SK-N-SH treated with all-trans-retinoic acid at 6 μM for 48 hours (cell line): Measurements from ENCODE around the gene SMYD3.

Experiments
- ATAC-seq: fragments of 200-7000 bp; cut with Tn5 transposase; 3 replicates; pipeline ENCODE4 v1.9.1; 2020; ENCODE audit warnings: mild to moderate bottlenecking, moderate library complexity
- ARNTL ChIP-seq: fragments of 450-650 bp; formaldehyde crosslinking; IDR thresholded peaks from 2 replicates; pipeline ENCODE4 v1.5.0; 2020; ENCODE audit warnings: low read depth, mild to moderate bottlenecking, moderate library complexity, borderline replicate concordance
- CSDC2 ChIP-seq: fragments of 250-450 bp; sonication (Bioruptor Pico); IDR thresholded peaks from 2 replicates; pipeline ENCODE4 v1.5.0; 2020; ENCODE audit warnings: mild to moderate bottlenecking, moderate library complexity
- ESRRG ChIP-seq: fragments of 250-450 bp; sonication (Bioruptor Pico); IDR thresholded peaks from 2 replicates; pipeline ENCODE4 v1.6.1; 2021; ENCODE audit warnings: mild to moderate bottlenecking
- OSR1 ChIP-seq: fragments of 250-450 bp; sonication (Bioruptor Pico); IDR thresholded peaks from 2 replicates; pipeline ENCODE4 v1.8.0; 2022; ENCODE audit warnings: moderate library complexity, mild to moderate bottlenecking, inconsistent platforms
- PATZ1 ChIP-seq: fragments of 250-450 bp; sonication (Bioruptor Pico); IDR thresholded peaks from 2 replicates; pipeline ENCODE4 v1.8.0; 2020; ENCODE audit warnings: mild to moderate bottlenecking, moderate library complexity, borderline replicate concordance
- PPARA ChIP-seq: fragments of 250-450 bp; sonication (Bioruptor Pico); IDR thresholded peaks from 2 replicates; pipeline ENCODE4 v1.5.0; 2020; ENCODE audit warnings: mild to moderate bottlenecking, borderline replicate concordance
- RARB ChIP-seq: fragments of 250-450 bp; sonication (Bioruptor Pico); IDR thresholded peaks from 2 replicates; pipeline ENCODE4 v1.8.0; 2021; ENCODE audit warnings: mild to moderate bottlenecking, moderate library complexity
- SNAI2 ChIP-seq: fragments of 250-450 bp; sonication (Bioruptor Pico); IDR thresholded peaks from 2 replicates; pipeline ENCODE4 v1.5.0; 2020; ENCODE audit warnings: mild to moderate bottlenecking, moderate library complexity
- TCF4 ChIP-seq: fragments of 250-450 bp; sonication (Bioruptor Pico); IDR thresholded peaks from 2 replicates; pipeline ENCODE4 v1.8.0; 2021; ENCODE audit warnings: mild to moderate bottlenecking, moderate library complexity, borderline replicate concordance
- TOX ChIP-seq: fragments of 250-450 bp; sonication (Bioruptor Pico); IDR thresholded peaks from 2 replicates; pipeline ENCODE4 v1.8.0; 2021; ENCODE audit warnings: mild to moderate bottlenecking, moderate library complexity, borderline replicate concordance
- ZC3H10 ChIP-seq: fragments of 250-450 bp; sonication (Bioruptor Pico); IDR thresholded peaks from 2 replicates; pipeline ENCODE4 v1.5.1; 2021; ENCODE audit warnings: mild to moderate bottlenecking, moderate library complexity
- ZFP3 ChIP-seq: fragments of 250-450 bp; sonication (Bioruptor Pico); IDR thresholded peaks from 2 replicates; pipeline ENCODE4 v1.5.0; 2020; ENCODE audit warnings: mild to moderate bottlenecking, moderate library complexity
- ZFP30 ChIP-seq: fragments of 450-650 bp; formaldehyde crosslinking; IDR thresholded peaks from 2 replicates; pipeline ENCODE4 v1.5.0; 2022; ENCODE audit warnings: mild to moderate bottlenecking, moderate library complexity
- ZNF565 ChIP-seq: fragments of 450-650 bp; formaldehyde crosslinking; conservative IDR thresholded peaks from 2 replicates; pipeline ENCODE4 v1.5.0; 2020; ENCODE audit warnings: low read depth, mild to moderate bottlenecking, moderate library complexity
- ZNF70 ChIP-seq: fragments of 450-650 bp; formaldehyde crosslinking; IDR thresholded peaks from 2 replicates; pipeline ENCODE4 v1.5.0; 2020; ENCODE audit warnings: mild to moderate bottlenecking, moderate library complexity
- ZNF8 ChIP-seq: fragments of 450-650 bp; formaldehyde crosslinking; IDR thresholded peaks from 2 replicates; pipeline ENCODE4 v1.5.0; 2020; ENCODE audit warnings: mild to moderate bottlenecking, moderate library complexity
- TF ChIP-seq, protein P1 (sequence below): fragments of 250-450 bp; sonication (Bioruptor Pico); IDR thresholded peaks from 2 replicates; pipeline ENCODE4 v1.5.1; 2021; ENCODE audit warnings: mild to moderate bottlenecking, moderate library complexity
- TF ChIP-seq, protein P2 (sequence below): fragments of 250-450 bp; sonication (Bioruptor Pico); IDR thresholded peaks from 2 replicates; pipeline ENCODE4 v1.5.1; 2020; ENCODE audit warnings: low read depth, mild to moderate bottlenecking, moderate library complexity
- TF ChIP-seq, protein P3 (sequence below): fragments of 250-450 bp; sonication (Bioruptor Pico); IDR thresholded peaks from 2 replicates; pipeline ENCODE4 v1.5.0; 2020; ENCODE audit warnings: mild to moderate bottlenecking, moderate library complexity

SMYD3 gene

DNA sequence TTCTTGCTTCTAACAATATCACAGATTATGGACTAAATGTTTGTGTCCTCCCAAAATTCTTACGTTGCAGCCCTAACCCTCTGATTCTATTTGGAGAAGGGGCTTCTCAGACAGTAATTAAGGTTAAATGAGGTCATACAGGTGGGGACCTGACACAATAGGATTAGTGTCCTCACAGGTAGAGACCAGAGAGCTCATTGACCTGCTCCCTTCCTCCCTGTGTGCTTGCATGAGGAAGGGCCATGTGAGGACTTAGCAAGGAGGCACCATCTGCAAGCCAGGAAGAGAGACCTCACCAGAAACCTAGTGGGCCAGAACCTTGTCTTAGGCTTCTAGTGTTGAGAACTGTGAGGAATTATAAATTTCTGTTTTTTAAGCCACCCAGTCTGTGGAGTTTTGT lies 322.6 kb downstream of the SMYD3 start:
- no peak for TF ChIP-seq ZC3H10 (CRISPR knock-in tag)
- TF ChIP-seq ARNTL = no peak
- no peak for TF ChIP-seq ZFP3
- TF ChIP-seq ZNF70 (CRISPR knock-in tag) = no peak
- no peak for ATAC-seq

DNA sequence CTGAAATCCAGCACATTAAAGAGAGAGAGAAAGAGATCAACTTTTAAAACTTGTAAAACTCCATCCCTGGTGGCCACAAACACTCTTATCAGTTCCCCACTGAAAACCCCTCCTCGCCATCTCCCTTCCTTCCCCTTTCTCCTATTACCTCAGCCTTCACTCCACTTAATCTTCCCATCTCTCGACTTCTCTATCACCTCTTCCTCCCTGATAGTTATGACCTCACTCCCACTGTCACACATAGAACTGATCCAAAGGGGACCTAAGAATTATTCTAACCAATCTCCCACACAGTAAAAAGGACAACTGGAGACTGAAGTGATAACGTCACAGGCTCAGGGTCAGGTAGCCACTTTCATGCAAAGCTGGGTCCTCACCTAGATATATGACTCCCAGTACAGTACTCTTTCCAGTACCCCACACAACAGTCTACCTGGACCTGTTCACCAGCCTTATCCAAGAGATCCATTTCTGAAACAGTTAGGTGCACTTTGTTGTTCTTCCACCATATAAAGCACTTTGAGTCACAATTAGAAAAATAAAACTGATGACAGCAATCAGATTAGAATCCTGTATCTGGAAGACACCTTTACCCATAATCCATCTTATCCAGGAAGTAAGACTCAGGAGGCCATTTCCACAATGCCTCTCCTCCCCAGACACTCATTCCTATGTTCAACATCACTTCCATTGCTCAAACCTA lies 324.8 kb downstream of the SMYD3 start:
- TF ChIP-seq ZNF8 (CRISPR knock-in tag) (no peak), PATZ1 (no peak)
- TF ChIP-seq, all 23 proteins: peak for 0
- no peak for ATAC-seq

DNA sequence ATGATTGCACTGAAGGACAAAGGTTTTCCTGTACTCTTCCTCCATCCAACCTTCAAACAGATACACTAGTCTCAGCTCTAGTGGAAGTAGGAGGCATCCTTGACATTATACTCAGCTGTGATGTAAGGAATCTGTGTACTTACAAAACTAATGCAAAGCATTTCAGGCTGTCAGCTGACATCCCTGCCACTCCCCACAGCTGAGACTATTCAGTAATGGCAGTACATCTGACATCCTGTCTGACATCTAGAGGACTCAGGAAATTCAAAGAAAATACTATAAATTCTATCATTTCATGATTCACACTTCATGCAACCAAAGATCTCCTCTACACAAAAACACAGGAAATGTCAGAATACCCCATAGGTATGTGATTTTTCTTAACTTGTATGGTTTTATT lies 325.8 kb downstream of the SMYD3 start:
- no peak for ATAC-seq
- TF ChIP-seq, protein P1, sequence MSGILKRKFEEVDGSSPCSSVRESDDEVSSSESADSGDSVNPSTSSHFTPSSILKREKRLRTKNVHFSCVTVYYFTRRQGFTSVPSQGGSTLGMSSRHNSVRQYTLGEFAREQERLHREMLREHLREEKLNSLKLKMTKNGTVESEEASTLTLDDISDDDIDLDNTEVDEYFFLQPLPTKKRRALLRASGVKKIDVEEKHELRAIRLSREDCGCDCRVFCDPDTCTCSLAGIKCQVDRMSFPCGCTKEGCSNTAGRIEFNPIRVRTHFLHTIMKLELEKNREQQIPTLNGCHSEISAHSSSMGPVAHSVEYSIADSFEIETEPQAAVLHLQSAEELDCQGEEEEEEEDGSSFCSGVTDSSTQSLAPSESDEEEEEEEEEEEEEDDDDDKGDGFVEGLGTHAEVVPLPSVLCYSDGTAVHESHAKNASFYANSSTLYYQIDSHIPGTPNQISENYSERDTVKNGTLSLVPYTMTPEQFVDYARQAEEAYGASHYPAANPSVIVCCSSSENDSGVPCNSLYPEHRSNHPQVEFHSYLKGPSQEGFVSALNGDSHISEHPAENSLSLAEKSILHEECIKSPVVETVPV (CRISPR knock-in tag) = no peak
- TF ChIP-seq TCF4 (CRISPR knock-in tag) = no peak
- TF ChIP-seq RARB = no peak
- TF ChIP-seq ZC3H10 (CRISPR knock-in tag) = no peak
- TF ChIP-seq SNAI2 (CRISPR knock-in tag) = no peak
- TF ChIP-seq ZFP30 (CRISPR knock-in tag) = no peak
- TF ChIP-seq PATZ1 = no peak

- ATAC-seq = no peak
- TF ChIP-seq ZFP3 = no peak
- no peak for TF ChIP-seq OSR1 (CRISPR knock-in tag)
- no peak for TF ChIP-seq CSDC2
- TF ChIP-seq PPARA (CRISPR knock-in tag) = no peak
- TF ChIP-seq ARNTL = no peak
- TF ChIP-seq, protein P2, sequence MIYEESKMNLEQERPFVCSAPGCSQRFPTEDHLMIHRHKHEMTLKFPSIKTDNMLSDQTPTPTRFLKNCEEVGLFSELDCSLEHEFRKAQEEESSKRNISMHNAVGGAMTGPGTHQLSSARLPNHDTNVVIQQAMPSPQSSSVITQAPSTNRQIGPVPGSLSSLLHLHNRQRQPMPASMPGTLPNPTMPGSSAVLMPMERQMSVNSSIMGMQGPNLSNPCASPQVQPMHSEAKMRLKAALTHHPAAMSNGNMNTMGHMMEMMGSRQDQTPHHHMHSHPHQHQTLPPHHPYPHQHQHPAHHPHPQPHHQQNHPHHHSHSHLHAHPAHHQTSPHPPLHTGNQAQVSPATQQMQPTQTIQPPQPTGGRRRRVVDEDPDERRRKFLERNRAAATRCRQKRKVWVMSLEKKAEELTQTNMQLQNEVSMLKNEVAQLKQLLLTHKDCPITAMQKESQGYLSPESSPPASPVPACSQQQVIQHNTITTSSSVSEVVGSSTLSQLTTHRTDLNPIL (CRISPR knock-in tag) = no peak
- no peak for TF ChIP-seq SNAI2 (CRISPR knock-in tag)
- TF ChIP-seq TOX (CRISPR knock-in tag) = no peak
These were observed 327.7 kb downstream of the SMYD3 start for GRCh38 chr1:246179401-246179800.

DNA sequence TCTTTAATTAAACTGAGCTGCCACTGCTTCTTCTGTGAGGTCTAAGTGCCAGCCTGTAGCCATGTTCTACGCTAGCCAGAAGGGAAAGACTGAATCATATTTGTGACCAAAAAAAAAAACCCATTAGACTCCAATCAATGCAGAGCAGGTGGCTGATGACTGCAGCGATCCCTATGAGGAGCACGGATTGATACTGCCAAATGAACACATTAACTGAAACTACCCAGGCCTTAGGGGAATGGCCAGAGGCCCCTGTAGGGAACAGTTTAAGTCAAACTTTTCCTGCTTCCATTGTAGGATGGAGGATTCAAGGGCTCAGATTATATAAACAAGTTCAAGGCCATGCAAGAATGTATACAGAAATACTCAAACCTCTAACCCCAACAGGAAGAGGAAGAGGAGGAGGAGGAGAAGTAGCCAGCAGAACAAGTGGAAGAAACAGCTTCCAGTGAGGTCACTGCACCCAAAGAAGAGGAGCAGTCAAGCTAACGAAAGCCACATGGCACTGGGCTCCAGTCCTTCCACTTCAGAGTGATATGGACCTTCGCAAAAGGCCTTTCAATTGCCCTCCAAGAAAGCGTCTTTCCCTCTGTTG lies 328.3 kb downstream of the SMYD3 start:
- no peak for ATAC-seq
- TF ChIP-seq CSDC2 (no peak), ZNF565 (CRISPR knock-in tag) (no peak), TOX (CRISPR knock-in tag) (no peak), ZFP30 (CRISPR knock-in tag) (no peak), ZNF8 (CRISPR knock-in tag) (no peak), ARNTL (no peak), ZC3H10 (CRISPR knock-in tag) (no peak), ZFP3 (no peak), SNAI2 (CRISPR knock-in tag) (no peak), TCF4 (CRISPR knock-in tag) (no peak), PATZ1 (no peak), PPARA (CRISPR knock-in tag) (no peak), ESRRG (no peak)
- TF ChIP-seq, protein P3, sequence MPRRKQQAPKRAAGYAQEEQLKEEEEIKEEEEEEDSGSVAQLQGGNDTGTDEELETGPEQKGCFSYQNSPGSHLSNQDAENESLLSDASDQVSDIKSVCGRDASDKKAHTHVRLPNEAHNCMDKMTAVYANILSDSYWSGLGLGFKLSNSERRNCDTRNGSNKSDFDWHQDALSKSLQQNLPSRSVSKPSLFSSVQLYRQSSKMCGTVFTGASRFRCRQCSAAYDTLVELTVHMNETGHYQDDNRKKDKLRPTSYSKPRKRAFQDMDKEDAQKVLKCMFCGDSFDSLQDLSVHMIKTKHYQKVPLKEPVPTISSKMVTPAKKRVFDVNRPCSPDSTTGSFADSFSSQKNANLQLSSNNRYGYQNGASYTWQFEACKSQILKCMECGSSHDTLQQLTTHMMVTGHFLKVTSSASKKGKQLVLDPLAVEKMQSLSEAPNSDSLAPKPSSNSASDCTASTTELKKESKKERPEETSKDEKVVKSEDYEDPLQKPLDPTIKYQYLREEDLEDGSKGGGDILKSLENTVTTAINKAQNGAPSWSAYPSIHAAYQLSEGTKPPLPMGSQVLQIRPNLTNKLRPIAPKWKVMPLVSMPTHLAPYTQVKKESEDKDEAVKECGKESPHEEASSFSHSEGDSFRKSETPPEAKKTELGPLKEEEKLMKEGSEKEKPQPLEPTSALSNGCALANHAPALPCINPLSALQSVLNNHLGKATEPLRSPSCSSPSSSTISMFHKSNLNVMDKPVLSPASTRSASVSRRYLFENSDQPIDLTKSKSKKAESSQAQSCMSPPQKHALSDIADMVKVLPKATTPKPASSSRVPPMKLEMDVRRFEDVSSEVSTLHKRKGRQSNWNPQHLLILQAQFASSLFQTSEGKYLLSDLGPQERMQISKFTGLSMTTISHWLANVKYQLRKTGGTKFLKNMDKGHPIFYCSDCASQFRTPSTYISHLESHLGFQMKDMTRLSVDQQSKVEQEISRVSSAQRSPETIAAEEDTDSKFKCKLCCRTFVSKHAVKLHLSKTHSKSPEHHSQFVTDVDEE = no peak
- TF ChIP-seq, protein P2 (CRISPR knock-in tag) = no peak
